Body of pancreas (tissue), 4 donors: ENCODE results near the gene CD58. TPM values are rescaled to one million over a fixed set of nuclear protein-coding genes. Genes with fewer than 3 reads are reported as not detected.
A peak's percentile ranks its signal among the peaks of the same experiment; 100 is the strongest.

ENCODE experiments used
- ATAC-seq: fragments of 150-250 bp; one replicate; pipeline ENCODE4 v1.9.1; 2016
- DNase-seq, 4 donors: peaks; one replicate each; pipeline ENCODE4 v3.0.0-alpha.2; 2019
- H3K27ac ChIP-seq, 4 donors: fragments of 200-600 bp; sonication (generic); 1 replicate in 3 of 4; 2 replicates in 1 of 4; pipeline versions ENCODE4 v1.5.1 to v1.6.1; 2016 to 2019; ENCODE audit warnings: mild to moderate bottlenecking in 1 of 4, mixed read lengths in 1 of 4, moderate library complexity in 1 of 4
- H3K27me3 ChIP-seq, 2 donors: fragments of 200-600 bp; sonication (generic); one replicate each; pipeline ENCODE4 v1.6.0; 2016; ENCODE audit warnings: mild to moderate bottlenecking in 1 of 2
- H3K36me3 ChIP-seq, 2 donors: fragments of 200-600 bp; sonication (generic); replicated peaks in 1 of 2; 2 replicates each; pipeline ENCODE4 v1.5.1; 2016; ENCODE audit warnings: low read depth in 2 of 2; ENCODE audit not compliant: insufficient read depth in 1 of 2
- H3K4me1 ChIP-seq: fragments of 200-600 bp; sonication (generic); one replicate; pipeline ENCODE4 v1.6.0; 2016
- H3K4me3 ChIP-seq, 2 donors: fragments of 200-600 bp; sonication (generic); 1 replicate in 1 of 2; 2 replicates in 1 of 2; pipeline ENCODE4 v1.5.1; 2016 to 2019
- H3K9me3 ChIP-seq, 3 donors: fragments of 200-600 bp; sonication (generic); 1 replicate in 2 of 3; 2 replicates in 1 of 3; pipeline ENCODE4 v1.5.1; 2016
- CTCF ChIP-seq, 7 experiments: fragments of 450-650 bp in 4 of 7; fragments of 200-600 bp in 3 of 7; sonication (generic) in 3 of 7; IDR thresholded peaks; one replicate each; pipeline ENCODE4 v1.5.1; 2016 to 2019; ENCODE audit warnings: antibody characterized with exemption in 7 of 7
- POLR2A ChIP-seq, 3 donors: fragments of 450-650 bp; IDR thresholded peaks; one replicate each; pipeline ENCODE4 v1.6.1; 2016; ENCODE audit warnings: antibody characterized with exemption in 3 of 3, mild to moderate bottlenecking in 2 of 3
- WGBS, 2 donors: methylation state at CpG; one replicate each; pipeline ENCODE4 v1.1.5; 2017; 5-methylcytosine and 5-hydroxymethylcytosine counted together
- intact Hi-C: fragments of 100-400 bp; cut with DNase I; formaldehyde crosslinking; loops from one replicate; pipeline ENCODE4 v1.15.1; 2023
- total RNA-seq, 2 donors: library from RNA; depleted of rRNA; stranded (reverse); fragments of >200 nt; gene quantifications; one replicate each; pipeline ENCODE4 v1.1.0, GENCODE V29; 2016

CD58 gene
- total RNA-seq, 2 donors from 2014 or later = 6.6 to 15.0 TPM

DNA sequence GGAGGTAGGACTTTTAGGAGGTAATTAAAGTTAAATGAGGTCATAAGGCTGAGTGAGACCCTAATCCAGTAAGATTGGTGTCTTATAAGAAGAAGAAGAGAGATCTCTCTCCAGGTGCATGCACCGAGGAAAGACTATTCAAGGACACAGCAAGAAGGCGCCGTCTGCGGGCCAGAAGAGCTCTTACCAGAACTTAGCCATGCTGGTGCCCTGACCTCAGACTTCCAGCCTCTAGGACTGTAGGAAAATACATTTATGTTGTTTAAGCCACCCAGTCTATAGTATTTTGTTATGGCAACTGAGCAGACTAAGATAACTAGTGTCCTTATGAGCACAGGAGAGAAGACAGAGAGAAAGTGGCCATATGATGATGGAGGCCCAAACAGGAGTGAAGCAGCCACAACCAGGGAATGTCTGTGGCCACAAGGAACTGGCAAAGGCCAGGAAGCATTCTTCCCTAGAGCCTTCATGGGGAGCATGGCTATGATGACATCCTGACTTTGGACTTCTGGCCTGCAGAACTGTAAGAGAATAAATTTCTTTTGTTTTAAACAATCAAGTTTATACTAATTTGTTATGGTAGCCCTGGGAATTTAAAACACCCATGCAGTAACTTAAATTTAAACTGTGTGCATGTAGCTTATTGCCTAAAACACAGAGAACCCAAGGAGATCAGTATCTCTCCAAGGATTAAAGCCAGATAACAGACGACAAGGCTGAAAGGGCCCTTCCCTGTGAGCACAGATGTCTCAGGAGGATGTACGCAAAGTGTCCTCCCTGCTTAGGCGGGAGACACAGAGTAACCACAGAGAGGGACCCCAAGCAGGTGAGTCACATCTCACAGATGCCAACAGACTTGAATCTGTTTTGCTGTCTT lies 9.9 kb upstream of the CD58 start:
- DNase-seq = no peak
- intact Hi-C loops = no loop called here

GRCh38 chr1:116579259-116579875 lies 8.5 kb upstream of the CD58 start:
- Histone ChIP-seq H3K36me3 (no peaks in the 10 kb centered on the region), H3K4me1 (peaks cover 13% of the 10 kb centered on the region), H3K4me3 (no peak overlapping the region), H3K27ac (no peak overlapping the region), H3K27me3 (peaks cover 0 to 6% of the 10 kb centered on the region in 2 donors), H3K9me3 (no peaks in the 10 kb centered on the region)
- TF ChIP-seq CTCF (IDR thresholded peaks at IDR 0.05) (no peak), POLR2A (IDR thresholded peaks at IDR 0.05) (no peak)
- intact Hi-C loops = loop anchor here (10.0 kb wide), 1 partner anchor 95 kb away; no protein-coding TSS in a partner anchor
- no peak for ATAC-seq
- DNase-seq = no peak
- WGBS, 2 donors = 80 to 84% methylated on average over 21 of the region's 21 CpGs

More for the DNA sequence above, 9.9 kb upstream of the CD58 start:
- Histone ChIP-seq H3K27me3 (peaks cover 0 to 6% of the 10 kb centered on the region in 2 donors), H3K4me3 (no peak overlapping the region), H3K9me3 (no peaks in the 10 kb centered on the region), H3K27ac (no peak overlapping the region), H3K36me3 (no peaks in the 10 kb centered on the region), H3K4me1 (peaks cover 13% of the 10 kb centered on the region)
- 47 to 53% methylated on average over 7 of the region's 7 CpGs for WGBS, 2 donors
- peak; percentile 13 for ATAC-seq
- no peak for TF ChIP-seq POLR2A (IDR thresholded peaks at IDR 0.05)
- no peak for TF ChIP-seq CTCF (IDR thresholded peaks at IDR 0.05)

GRCh38 chr1:116578581-116578980 lies 7.8 kb upstream of the CD58 start:
- ATAC-seq = no peak
- Histone ChIP-seq H3K4me1 (peaks cover 13% of the 10 kb centered on the region), H3K27ac (no peak overlapping the region), H3K9me3 (no peaks in the 10 kb centered on the region), H3K36me3 (no peaks in the 10 kb centered on the region), H3K27me3 (peaks cover 0 to 6% of the 10 kb centered on the region in 2 donors), H3K4me3 (no peak overlapping the region)
- WGBS, 2 donors = 75 to 76% methylated on average over 1 of the region's 1 CpG
- TF ChIP-seq POLR2A (IDR thresholded peaks at IDR 0.05) = no peak
- TF ChIP-seq CTCF (IDR thresholded peaks at IDR 0.05) = no peak
- no peak for DNase-seq
- intact Hi-C loops = loop anchor here (10.0 kb wide), 1 partner anchor 96 kb away; no protein-coding TSS in a partner anchor

DNA sequence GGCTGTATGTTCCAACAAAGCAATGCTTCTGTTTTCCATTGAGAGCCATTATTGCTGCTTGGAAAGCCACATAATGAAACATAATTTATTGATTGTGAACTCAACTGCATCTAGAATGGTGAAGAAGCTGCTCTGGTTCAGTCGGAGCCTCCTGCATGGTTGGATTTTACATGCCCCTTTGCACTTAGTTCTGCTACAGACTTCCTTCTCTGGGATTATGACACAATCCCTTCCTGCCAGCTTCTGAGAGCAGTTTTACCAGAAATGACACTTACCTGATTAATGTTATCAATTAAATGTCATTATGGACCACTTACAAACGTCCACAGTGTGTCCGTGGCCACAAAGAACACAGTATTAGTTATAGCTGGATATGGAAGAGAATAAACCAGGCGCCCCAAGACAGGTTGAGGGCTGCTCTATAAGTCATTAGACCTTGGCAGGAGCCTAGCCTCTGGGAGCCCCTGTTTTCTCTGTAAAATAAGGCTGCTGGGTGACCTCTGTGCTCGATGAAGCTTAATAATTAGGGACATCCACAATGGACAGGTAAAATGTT lies 7.0 kb upstream of the CD58 start:
- 48 to 71% methylated on average over 4 to 5 of the region's 5 CpGs for WGBS, 2 donors
- Histone ChIP-seq H3K4me1 (peaks cover 13% of the 10 kb centered on the region), H3K9me3 (no peaks in the 10 kb centered on the region), H3K36me3 (no peaks in the 10 kb centered on the region), H3K27ac (no peak overlapping the region), H3K27me3 (peaks cover 0 to 6% of the 10 kb centered on the region in 2 donors), H3K4me3 (no peak overlapping the region)
- intact Hi-C loops = loop anchor here (10.0 kb wide), 1 partner anchor 97 kb away; no protein-coding TSS in a partner anchor
- DNase-seq (no peak), ATAC-seq (no peak)
- TF ChIP-seq CTCF (IDR thresholded peaks at IDR 0.05) (no peak), POLR2A (IDR thresholded peaks at IDR 0.05) (no peak)
